HG03342 (cell line): ENCODE measurements around the gene GOLT1A.
"Not testable (repeated sequence)": the region's sequence is repeated elsewhere in the genome, so short reads cannot be mapped to it uniquely, and the experiment has no call there.

ENCODE experiments used
- ATAC-seq: cut with Tn5 transposase; IDR thresholded peaks from one replicate; pipeline ENCODE4 v1.9.1; 2021; ENCODE audit warnings: mild to moderate bottlenecking, moderate library complexity; ENCODE audit not compliant: unreplicated experiment

The GOLT1A gene

GRCh38 chr1:204249736-204250427 lies 36.1 kb upstream of the GOLT1A start:
- no peak for ATAC-seq

DNA sequence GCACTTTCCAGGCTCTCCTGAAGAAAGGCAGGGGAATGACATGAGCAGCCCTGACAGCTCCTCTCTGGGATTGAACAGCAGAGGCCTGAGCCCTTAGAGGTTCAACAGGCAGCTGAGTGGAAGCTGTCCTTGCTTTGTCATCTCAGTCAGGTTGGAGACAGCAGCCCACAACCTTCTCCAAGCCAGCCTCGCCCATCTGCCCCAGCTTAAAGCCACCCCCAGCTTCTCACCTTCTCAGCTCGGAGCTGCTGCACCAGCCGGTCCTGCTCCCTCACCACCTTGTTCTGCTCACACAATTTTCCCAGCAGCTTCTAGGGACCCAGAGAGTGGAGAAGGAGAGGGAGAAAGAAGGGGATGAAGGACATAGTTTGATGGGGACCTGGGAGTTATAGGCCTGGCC lies 35.2 kb upstream of the GOLT1A start:
- ATAC-seq: no peak

DNA sequence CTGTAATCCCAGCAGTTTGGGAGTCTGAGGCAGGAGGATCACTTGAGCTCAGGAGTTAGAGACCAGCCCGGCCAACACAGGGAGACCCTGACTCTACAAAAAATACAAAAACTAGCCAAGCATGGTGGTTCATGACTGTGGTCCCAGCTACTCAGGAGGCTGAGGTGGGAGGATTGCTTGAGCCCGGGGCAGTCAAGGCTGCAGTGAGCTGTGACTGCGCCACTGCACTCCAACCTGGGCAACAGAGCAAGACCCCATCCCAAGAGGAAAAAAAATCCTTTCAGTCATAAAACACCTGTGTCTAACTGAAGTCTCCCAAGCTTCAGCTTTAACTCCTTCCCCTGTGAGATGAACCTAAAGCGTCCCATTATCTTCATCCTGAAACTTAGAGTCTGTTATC lies 33.1 kb upstream of the GOLT1A start:
- no peak for ATAC-seq

- no peak for ATAC-seq
Measured at GRCh38 chr1:204242920-204243319, 29.1 kb upstream of the GOLT1A start.

- ATAC-seq: no peak
Measured at GRCh38 chr1:204241914-204242313, 28.1 kb upstream of the GOLT1A start.

GRCh38 chr1:204241050-204241449 lies 27.3 kb upstream of the GOLT1A start:
- ATAC-seq: no peak

- no peak for ATAC-seq
Measured at GRCh38 chr1:204240233-204240632, 26.4 kb upstream of the GOLT1A start.

GRCh38 chr1:204239401-204239800 lies 25.6 kb upstream of the GOLT1A start:
- ATAC-seq: not testable (repeated sequence)

- not testable (repeated sequence) for ATAC-seq
Measured at GRCh38 chr1:204238520-204238919, 24.7 kb upstream of the GOLT1A start.

DNA sequence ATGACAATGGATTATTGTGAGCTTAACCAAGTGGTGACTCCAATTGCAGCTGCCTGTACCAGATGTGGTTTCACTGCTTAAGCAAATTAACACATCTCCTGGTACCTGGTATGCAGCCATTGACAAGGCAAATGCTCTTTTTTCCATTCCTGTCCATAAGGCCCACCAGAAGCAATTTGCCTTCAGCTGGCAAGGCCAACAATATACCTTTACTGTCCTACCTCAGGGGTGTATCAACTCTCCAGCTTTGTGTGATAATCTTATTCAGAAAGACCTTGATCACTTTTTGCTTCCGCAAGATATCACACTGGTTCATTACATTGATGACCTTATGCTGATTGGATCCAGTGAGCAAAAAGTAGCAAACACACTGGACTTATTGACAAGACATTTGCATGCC lies 23.7 kb upstream of the GOLT1A start:
- ATAC-seq: not testable (repeated sequence)

DNA sequence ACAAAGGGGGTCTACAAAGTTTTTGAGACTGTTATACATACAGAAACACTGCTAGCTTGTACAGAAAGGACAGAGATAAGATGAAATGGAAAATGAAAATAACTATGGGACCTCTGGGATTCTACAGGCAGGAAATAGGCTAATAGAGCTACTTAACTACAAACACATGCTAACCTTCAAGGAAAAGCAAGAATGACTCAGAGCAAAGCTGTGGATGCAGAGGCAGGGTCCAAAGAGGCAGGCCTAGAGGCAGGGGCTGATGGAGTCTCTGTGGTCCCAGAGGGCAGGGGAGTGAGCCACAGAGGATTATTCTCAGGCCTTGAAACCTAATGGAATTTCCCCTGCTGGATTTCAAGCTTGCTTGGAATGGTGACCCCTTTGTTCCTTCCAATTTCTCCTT lies 18.7 kb upstream of the GOLT1A start:
- ATAC-seq: no peak

GRCh38 chr1:204230211-204230610 lies 16.4 kb upstream of the GOLT1A start:
- ATAC-seq: no peak

- no peak for ATAC-seq
Measured at GRCh38 chr1:204228896-204229295, 15.1 kb upstream of the GOLT1A start.

- no peak for ATAC-seq
Measured at GRCh38 chr1:204227996-204228785, 14.4 kb upstream of the GOLT1A start.

- no peak for ATAC-seq
Measured at GRCh38 chr1:204227351-204227750, 13.6 kb upstream of the GOLT1A start.

DNA sequence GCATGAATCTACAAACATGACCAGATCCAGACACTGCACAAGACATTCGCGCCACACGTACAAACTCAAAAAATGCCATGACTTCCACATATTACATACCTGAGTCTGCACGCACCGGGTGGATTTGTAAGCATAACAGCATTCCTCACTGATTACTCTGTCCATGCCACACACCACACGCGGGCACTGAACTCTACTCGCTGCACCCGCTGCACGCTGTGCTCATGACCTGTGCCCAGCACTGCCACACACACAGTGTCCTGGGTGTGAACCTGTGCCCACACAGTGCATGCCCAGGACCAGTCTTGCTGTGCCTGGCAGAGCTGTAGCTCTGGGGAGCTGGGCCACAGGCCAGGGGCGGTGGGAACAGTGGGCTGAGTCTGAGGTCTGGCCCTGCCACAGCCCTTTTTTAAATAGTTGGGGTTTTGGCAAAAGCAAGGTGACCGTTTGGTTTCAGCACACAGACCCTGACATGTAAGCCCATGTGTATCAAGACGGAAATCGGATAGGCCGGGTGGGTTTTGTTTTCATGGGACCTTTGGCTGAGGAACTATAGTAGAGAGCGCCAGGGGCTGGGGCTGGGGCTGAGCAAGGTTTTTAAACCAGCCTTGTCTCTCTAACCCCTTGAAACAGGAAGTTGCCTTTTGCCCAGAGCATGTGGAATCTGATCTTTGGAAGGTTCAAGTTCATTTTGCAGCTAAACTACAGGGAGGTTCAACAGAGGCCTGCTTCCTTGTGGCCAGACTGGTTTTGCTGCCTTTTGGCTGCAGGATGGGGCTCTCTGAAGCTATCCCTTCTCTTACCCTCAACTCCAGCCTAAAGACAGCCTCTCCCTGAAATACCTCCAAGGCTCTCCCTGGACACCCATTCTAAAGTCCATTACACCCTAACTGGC lies 12.3 kb upstream of the GOLT1A start:
- no peak for ATAC-seq

DNA sequence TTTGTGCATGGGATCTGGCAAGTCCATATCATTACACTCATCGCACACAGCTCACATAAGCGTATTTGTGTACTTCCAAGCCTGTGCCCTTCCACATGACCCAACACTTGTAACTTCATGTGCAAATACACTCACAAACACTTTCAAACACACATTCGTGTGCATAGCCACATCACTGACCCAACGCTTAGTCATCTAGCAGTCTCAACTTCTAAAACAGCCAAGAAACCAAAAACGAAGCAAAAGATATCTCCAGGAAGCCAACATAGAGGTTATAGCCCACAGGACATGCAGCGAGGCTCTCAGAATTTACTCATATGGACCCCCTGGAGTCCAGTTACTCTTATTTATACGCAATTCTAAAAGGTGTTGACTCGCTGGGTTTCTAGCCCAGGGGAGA lies 10.9 kb upstream of the GOLT1A start:
- ATAC-seq: no peak

DNA sequence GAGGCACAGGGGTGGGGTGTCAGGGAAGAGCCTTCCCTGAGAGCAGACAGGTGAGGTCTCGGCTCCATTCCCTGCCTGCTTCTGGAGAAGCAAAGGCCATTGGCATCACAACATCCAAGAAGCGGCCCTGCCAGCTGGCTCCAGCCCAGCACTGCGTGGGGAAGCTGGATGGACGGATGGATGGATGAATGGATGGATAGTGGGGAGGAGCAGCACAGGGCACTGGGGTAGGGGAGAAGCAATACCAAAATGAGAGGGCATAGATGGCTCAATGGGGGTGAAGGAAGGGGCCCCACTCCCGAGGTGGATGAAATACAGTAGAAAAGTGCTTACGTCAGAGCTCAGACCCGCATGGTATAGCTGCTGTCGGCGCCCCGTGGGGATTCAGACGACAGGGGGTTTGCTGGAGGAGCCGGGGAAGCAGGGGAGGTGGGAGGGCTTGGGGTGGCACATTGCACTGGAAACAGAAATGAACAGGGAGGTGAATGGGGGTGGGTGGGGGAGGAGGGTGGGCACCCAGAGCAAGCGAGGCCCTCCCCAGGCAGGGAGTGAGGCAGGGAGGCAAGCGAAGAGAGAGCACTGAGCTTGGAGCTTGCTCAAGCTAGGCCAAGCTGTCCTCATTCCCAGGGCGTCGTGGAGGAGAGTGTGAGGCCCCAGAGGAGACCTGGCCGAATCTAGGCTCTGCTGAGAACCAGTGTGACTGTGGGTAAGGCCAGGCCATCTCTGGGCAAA lies 9.5 kb upstream of the GOLT1A start:
- ATAC-seq: no peak

GRCh38 chr1:204222764-204223055 lies 8.9 kb upstream of the GOLT1A start:
- ATAC-seq: no peak

DNA sequence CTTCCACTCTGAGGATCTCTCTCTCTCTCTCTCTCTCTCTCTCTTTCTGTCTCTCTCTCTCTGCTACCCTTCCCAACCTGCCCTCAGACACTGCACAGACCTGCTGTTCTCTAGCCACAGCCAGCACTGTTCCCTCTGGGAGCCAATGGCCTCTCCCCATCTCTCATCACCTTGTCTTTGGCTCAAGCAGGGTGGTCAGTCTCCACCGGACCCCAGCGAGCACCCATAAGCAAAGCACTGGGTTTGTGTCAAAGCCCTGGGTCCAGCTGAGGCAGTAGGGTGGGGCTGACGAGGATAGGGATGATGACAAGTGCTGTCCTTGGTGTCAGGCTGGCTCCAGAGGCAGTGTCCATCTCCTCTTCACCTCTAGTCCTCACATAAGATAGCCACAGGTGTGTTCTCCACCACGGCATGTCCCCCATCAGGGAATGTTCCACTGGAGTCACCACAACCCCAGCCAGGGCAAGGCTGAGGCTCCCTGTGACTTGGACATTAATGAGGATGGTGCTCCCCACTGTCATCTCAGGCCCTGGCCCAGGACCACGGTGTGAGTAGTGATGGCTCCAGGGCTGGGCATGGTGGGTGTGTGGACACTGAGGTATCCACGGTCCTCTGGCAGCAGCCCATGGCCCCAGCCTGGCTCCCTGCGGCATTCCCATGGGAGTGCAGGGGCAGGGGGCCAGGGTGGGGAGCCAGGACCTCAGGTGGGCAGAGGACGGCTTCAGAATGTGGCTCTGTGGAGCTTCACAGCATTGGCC lies 8.4 kb upstream of the GOLT1A start:
- no peak for ATAC-seq
